HG02610 (cell line): ENCODE results near the gene SRPK2.
"Not testable (repeated sequence)": the region's sequence is repeated elsewhere in the genome, so short reads cannot be mapped to it uniquely, and the experiment has no call there.

Experiments used
- ATAC-seq: cut with Tn5 transposase; IDR thresholded peaks from one replicate; pipeline ENCODE4 v1.9.1; 2021; ENCODE audit warnings: mild to moderate bottlenecking, moderate library complexity; ENCODE audit not compliant: unreplicated experiment

The SRPK2 gene

DNA sequence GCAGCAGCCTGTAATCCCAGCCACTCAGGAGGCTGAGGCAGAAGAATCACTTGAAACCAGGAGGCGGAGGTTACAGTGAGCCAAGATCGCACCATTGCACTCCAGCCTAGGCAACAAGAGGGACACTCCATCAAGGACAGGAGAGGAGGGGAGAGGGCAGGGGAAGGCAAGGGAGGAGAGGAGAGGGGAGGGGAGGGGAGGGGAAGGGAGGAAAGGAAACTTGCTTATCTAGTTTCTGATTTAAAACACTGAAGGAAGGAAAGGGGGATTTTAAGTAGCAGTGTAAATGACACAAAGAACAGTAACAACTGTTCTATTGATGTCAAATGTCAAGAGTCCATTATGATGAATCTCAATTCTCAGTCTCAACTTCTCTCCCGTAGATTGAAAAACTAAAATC lies 43.7 kb downstream of the SRPK2 start:
- peak; percentile 37 for ATAC-seq

DNA sequence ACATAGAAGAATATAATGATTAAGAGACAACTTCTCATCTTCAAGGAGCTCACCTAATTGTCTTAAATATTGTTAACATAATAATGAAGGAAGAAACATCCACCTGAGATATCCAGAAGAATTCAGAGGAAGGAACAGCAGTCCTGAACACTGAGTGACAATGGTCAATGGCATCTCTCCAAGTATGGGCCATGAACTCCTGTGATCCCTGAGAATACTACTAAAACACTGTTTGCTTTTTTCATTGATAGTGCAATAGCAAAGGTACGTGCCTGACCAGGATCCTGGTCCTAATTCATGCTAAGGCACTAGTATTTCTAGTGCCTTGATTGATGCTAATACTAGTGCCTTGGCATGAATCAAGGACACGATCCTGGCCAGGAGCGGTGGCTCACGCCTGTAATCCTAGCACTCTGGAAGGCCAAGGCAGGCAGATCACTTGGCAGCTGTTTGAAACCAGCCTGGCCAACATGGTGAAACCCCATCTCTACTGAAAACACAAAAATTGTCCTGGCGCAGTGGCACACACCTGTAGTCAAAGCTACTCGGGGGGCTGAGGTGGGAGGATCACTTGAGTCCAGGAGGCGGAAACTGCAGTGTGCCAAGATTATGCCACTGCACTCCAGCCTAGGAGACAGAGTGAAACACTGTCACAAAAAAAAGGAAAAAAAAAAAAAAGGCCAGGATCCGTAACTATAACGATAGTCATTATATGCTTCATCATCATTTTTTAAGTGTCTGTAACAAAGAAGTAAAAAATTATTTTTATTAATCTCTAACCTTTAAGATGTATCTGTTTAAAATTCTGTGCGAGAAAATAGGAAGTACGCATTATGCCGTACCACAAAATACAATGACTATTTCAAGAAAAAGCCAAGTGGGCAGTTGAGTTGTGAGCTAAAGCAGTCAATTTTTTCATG lies 49.1 kb downstream of the SRPK2 start:
- ATAC-seq: no peak

DNA sequence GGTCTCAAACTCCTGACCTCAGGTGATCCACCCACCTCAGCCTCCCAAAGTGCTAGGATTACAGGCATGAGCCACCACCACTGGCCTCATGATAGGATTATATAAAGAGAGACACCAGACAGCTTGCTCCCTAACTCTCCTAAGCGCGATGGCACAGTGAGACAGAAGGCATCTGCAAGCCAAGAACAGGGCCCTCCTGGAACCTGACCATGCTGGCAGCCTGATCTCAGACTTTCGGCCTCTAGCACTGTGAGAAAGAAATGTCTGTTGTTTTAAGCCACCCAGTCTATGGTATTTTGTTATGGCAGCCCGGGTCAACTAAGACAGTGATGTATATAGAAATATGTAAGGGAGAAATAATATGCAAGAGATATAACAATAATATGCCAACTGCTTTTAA lies 51.2 kb downstream of the SRPK2 start:
- ATAC-seq: no peak

DNA sequence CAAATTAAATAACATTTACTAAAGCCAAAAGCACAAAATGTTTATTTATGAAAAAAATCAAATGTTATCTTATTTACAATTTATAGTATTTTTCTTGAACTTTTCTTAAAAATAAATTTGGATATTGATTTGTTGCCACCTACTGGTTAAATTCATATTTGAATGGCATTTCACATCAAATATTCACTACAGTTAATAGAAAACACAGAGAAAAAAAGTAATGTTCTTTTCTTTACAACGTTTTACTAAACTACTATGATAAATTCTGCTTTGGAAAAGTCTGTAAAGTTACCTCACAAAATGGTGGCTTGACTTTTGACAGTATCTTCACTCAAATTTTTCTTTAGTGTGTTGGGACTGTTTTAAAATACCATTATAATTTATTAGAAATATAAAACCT lies 52.7 kb downstream of the SRPK2 start:
- no peak for ATAC-seq

DNA sequence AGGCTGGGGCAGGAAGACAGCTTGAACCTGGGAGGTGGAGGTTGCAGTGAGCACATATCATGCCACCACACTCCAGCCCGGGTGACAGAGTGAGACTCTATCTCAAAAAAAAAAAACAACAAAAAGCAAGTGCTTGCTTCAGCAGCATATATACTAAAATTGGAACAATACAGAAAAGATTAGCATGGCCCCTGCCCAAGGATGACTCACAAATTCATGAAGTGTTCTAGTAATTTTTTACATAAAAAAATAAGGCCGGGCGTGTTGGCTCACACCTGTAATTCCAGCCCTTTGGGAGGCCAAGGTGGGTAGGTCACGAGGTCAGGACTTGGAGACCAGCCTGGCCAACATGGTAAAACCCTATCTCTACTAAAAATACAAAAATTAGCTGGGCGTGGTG lies 56.1 kb downstream of the SRPK2 start:
- ATAC-seq: not testable (repeated sequence)

DNA sequence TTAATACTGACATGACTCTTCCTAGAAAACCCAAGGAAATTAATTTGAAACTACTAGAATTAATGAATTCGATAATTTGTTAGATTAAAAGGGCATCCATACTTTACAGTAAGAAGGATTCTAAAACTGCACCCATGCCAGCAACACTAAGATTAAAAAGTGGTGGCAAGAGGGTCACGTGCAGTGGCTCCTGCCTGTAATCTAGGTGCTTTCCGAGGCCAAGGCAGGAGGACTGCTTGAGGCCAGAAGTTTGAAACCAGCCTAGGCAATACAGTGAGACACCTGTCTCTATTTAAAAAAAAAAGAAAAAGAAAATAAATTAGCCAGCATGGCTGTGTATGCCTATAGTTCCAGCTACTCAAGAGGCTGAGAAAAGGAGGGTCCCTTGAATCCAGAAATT lies 58.2 kb downstream of the SRPK2 start:
- no peak for ATAC-seq

DNA sequence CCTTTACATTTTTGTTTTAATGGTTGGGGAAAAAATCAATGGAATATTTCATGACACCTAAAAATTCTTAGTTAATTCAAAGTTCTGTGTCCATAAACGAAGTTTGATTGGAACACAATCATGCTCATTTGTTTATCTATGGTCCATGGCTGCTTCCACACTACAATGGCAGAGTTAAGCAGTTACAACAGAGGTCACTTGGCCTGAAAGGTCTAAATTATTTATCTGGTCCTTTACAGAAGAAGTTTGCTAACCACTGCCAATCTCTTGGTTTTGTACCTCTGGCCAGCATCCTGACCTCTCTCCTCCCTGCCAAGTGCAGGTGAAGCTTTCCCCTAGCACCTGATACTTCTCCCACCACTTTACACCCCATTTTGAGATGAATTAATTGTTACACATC lies 61.5 kb downstream of the SRPK2 start:
- ATAC-seq: no peak

DNA sequence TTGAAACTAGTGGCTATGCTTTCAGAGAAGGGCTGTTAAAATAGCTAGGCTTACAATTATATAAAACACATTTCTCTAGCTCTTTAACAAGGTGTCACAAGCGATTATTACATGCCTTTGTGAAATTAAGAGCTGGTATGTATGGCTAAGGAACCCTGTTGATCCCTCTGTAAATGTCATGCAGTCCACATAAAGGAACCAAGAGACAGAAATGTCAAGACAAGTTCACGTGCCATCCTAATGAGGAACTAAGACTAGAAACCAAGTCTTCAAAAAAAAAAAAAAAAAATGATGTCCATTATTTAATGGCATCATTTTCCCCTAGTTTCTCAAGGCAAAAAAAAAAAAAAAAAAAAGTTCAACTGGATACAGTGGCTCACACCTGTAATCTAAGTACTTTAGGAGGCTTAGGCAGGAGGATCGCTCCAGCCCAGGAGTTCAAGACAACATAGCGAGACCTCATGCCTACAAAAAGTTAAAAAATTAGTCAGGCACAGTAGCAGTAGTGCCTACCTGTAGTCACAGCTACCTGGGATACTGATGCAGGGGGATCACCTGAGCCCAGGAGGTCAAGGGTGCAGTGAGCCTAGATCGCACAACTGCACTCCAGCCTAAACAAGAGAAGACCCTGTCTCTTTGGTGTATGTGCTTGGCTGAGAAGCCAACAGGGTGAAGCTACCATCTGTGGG lies 63.4 kb downstream of the SRPK2 start:
- peak; percentile 65 for ATAC-seq

DNA sequence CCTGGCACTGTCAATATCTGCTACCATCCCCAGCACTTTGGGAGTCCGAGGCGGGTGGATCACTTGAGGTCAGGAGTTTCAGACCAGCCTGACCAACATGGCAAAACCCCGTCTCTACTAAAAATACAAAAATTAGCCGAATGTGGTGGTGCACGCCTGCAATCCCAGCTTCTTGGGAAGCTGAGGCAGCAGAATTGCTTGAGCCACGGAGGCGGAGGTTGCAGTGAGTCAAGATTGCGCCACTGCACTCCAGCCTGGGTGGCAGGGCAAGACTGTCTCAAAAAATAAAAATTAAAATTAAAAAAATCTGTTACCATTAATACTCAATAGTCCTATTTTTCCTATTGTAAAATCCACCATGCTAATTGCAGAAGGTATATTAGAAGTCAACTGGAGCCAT lies 64.1 kb downstream of the SRPK2 start:
- not testable (repeated sequence) for ATAC-seq

DNA sequence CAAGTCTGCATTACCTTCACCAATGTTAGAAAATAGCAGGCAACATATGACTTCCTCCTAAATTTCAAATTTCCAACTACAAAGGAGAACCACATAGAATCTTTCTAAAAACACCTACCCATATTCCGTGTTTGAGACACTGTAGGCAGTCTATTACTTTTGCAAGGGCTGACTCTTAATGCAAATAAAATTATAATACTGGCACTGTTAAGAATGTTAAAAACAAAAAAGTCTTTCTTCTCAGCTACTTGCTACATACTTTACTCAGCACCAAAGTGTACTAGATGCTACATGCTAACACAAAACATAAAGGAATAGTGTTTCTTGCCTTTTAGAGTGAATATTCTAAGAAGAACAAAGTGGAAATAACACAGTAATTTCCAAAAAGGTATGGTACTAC lies 65.4 kb downstream of the SRPK2 start:
- ATAC-seq: no peak

DNA sequence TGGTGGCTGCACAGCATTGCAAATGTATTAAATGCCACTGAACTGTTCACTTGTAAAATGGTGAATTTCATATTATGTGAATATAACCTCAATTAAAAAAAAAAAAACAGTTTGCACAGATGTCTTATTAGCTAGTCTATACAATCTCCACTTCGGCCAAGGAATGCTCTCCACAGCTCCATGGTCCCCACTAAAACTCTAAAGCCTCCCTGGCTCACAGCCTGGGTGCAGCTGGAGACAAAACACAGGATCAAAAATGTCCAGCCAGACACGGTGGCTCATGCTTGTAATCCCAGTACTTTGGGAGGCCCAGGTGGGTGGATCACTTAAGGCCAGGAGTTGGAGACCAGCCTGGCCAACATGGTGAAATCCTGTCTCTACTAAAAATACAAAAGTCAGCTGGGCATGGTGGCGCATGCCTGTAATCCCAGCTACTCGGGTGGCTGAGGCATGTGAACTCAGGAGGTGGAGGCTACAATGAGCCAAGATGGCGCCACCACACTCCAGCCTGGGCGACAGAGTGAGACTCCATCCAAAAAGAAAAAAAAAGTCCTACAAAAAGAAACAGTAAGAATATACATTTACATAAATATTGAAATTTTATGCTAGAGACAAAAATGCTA lies 66.0 kb downstream of the SRPK2 start:
- ATAC-seq: no peak

DNA sequence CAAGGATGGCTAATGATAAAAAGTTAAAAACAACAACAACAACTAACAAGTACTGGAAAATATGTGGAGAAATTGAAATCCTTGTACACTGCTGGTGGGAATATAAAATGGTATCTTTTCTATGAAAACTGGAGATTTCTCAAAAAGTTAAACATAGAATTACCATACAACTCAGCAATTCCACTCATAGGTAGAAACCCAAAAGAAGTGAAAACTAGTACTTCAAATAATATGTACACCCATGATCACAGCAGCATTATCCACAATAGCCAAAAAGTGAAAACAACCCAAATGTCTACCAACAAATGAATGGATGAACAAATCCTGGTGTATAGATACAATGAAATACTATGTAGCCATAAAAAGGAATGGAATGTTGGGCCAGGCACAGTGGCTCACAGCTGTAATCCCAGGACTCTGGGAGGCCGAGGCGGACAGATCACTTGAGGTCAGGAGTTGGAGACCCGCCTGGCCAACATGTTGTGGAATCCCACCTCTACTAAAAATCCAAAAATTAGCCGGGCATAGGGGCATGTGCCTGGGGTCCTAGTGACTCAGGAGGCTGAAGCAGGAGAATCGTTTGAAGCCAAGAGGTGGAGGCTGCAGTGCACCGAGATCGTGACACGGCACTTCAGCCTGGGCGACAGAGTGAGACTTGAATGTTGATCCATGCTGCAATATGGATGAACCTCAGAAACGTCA lies 66.8 kb downstream of the SRPK2 start:
- no peak for ATAC-seq

DNA sequence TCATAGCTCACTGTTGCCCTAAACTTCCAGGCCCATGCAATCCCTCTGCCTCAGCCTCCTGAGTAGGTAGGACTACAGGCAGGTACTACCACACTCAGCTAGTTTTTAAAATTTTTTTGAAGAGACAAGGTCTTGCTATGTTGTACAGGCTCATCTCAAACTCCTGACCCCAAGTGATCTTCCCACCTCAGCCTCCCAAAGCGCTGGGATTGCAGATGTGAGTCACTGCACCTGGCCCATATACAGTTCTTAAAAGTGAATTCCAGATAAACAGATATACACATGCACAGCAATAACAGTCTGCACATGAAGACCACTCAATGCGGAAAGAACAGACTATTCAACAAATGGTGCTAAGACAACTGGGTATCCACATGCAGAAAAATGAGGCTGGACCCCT lies 67.8 kb downstream of the SRPK2 start:
- ATAC-seq: no peak

DNA sequence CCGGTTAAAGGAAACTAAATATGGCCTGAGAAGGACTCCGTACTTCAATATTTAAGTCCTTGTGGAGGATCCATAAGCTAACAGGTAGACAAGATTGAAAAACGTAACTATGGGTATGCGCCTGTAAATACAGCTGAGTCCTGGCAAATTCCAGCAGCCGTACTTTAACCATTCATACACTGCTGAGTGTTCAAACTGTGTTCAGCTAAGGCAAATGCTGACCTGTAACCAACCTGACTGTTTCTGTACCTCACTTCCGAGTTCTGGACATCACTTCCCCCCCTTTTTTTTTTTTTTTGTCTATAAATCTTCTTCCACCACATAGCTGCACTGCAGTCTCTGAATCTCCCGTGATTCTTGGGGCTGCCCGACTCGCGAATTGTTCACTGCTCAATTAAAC lies 69.1 kb downstream of the SRPK2 start:
- no peak for ATAC-seq

DNA sequence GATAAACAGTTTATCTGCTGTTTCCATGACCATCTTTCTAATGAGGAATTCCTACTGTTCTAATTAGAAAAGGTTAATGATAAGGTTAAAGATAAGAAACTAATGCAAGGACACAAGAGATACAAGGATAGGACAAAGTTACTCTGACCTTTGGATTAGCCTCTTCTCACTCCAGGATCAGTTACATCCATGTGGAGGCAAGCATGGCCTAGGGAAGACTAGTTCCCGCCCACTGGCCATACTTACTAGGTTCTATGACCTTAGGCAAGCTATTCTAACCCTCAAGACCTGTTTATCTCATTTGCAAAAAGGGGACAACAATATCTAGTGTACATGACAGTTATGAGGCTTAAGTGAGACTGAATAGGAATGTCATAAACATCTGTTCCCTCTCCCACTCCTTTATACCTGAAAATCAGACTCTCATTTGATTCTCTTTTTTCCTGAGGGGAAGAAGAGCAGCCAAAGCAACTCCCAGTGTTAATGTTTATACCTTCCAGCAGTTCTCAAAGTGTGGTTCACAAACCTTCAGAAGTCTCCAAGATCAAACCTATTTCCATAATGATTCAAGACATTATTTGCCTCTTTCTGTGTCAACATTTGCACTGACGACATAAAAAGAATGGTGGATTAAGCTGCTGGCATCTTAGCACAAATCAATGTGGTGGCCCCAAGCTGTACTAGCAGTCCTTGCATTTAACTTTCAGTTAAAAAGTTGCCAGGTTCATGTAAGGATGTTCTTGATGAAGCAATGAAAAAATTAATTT lies 72.0 kb downstream of the SRPK2 start:
- ATAC-seq: no peak

DNA sequence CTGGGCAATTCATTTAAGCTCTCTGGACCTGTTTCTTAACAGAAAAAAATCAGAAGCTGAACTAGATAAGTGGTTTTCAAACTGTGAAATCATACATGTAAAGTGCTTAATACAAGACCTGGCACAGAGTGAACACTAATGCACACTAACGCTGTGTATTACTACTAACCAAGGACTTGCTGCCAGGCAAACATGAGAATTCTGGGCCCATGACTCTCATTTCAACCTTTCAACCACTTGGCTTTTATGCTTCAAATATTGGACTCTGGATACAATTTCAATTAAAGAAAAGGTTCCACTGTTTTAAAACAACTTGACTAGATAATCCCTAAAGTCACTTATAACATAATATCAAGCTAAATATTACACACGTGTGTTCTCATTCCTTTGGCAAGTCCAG lies 73.4 kb downstream of the SRPK2 start:
- ATAC-seq: no peak

DNA sequence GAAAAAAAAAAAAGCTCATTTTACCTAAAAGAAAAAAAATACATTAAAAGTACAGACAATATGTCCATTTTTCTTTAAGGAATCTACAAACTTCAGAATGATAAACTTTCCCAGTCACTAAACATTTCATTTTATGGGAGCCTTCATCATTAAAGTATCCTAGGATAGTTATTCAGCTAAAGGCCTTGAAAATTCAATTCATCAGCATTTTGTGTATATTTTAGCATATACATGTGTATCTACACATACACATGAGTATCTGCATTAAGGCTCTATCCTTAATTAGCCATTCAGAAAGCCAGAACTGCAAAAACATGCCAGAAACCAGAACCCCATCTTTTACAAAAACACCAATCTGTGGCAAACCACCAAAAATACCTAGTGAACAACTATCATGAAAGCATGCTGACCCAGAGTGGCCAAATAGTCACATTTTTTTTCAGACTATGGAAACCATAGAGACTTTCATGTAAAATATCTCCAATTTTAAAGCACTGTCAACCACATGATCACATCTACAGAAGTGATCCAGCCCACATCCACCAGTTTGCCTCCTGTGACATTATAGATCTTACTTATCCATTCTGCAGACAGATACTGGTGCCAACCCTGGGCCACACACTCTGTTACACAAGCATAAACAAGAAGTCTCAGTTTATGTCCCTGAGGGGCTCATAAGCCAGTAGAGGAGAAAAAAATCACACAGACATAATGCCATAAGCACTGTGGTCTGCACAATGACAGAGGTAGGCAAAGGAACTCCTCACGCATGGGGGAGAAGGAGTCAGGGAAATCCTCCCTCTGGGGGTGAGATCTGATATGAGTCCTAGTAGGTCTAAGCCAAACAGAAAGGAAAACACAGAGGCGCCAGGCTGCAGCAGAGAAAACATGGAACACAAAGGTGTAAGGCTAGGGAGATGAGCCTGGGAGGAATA lies 79.2 kb downstream of the SRPK2 start:
- peak; percentile 62 for ATAC-seq

DNA sequence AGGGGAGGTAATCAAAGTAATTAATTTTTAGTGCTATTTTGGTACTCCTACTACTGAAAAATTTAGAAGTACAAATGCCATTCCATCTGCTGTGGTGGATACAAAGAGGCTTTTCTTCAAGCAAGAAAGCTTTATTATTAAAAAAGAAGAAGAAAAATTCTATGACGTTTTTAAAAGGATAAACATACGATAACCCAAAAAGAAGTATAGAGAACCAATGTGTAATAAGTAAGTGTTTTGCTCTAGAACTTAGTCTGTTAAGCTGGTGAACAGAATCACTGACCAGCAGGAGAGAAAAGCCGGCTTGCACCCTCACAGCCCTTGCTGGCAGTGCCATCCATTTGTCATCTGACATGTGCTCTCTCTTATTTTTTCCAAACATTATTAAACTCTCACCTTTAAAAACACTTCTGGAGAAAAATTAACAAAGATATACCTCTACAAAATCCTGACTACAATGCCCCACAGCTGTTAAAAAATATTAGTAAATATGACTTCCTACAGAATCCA lies 81.5 kb downstream of the SRPK2 start:
- no peak for ATAC-seq

DNA sequence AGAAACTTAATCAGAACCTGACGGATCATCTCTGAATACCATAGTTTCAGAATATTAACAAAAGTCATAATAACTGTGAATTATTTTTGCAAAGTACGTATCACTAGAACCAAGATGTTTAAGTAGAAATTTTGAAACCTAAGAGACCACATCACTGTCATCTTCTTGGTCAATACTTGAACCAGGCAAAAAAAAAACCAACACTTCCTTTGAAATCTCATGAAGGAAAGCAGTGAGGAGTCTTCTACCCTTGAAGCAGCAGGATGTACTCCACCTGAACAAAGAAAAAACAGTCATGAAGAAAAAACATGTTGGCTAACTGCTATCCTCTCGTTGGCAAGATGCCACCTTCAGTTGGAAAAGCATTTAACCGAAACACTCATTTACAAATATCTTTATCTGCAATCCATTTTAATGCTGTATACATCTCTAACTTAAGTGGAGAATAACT lies 82.4 kb downstream of the SRPK2 start:
- ATAC-seq: no peak
